GM19328 (cell line): ENCODE results near the gene KRTAP4-3.
"Not testable (repeated sequence)": the region's sequence is repeated elsewhere in the genome, so short reads cannot be mapped to it uniquely, and the experiment has no call there.

Experiments used
- ATAC-seq: cut with Tn5 transposase; IDR thresholded peaks from one replicate; pipeline ENCODE4 v1.9.1; 2021; ENCODE audit warnings: mild to moderate bottlenecking, moderate library complexity; ENCODE audit not compliant: unreplicated experiment

KRTAP4-3 gene

DNA sequence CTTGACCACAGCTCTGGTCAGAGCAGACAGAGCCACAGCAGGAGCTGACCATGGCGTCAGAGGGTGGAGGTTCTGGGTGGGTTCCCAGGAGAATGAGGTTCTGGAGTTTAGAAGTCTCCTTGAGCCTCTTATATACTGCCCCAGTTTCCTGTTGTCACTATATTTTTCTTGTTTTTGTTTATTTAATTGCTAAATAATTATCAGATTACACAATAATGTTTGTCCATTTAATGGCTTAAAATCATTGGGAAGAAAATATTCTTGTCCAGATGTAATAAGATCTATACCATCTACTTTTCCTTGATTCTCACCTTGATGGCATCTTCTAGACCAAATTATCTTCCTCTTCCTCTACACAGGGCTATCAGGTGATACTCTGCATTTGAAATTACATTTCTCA, at the start of gene KRTAP4-3:
Gene KRTAP4-3, minus strand, starts transcription at position 101 of the 400 bp plus-strand sequence. Its CDS starts 49 bp downstream, at position 52.
- no peak for ATAC-seq

DNA sequence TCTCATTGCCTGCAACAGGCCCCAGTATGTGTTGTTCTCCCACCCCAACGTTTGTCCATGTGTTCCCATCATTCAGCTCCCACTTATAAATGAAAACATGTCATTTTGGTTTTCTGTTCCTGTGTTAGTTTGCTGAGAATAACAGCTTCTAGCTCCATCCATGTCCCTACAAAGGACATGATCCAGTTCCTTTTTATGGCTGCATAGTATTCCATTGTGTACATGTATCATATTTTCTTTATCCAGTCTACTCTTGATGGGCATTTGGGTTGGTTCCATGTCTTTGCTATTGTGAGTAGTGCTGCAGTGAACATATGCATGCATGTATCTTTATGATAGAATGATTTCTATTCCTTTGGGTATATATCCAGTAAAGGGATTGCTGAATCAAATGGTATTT, 47.7 kb upstream of the KRTAP4-3 start:
- no peak for ATAC-seq

DNA sequence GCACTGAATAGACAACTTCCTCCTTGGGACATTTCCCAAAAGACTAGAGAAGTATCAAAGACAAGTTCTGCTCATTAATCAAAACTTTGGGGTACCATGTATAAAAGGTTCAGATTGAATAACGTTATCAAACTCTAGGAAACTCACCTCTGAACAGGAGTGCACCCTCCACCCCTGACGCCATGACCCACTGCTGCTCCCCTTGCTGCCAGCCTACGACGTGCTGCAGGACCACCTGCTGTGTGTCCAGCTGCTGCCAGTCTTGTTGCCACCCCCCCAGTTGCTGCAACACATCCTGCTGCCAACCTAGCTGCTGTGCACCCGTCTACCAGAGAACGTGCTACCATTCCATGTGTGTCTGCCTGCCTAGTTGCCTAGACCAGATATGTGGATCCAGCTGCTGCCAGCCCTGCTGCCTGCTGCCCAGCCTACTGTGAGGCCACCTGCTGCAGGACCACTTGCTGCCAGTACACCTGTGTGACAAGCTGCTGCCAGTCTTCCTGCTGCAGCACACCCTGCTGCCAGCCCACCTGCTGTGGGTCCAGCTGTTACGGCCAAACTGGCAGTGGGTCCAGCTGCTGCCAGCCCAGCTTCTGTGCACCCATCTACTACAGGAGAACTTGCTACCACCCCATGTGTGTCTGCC, 44.6 kb upstream of the KRTAP4-3 start:
- ATAC-seq = no peak

DNA sequence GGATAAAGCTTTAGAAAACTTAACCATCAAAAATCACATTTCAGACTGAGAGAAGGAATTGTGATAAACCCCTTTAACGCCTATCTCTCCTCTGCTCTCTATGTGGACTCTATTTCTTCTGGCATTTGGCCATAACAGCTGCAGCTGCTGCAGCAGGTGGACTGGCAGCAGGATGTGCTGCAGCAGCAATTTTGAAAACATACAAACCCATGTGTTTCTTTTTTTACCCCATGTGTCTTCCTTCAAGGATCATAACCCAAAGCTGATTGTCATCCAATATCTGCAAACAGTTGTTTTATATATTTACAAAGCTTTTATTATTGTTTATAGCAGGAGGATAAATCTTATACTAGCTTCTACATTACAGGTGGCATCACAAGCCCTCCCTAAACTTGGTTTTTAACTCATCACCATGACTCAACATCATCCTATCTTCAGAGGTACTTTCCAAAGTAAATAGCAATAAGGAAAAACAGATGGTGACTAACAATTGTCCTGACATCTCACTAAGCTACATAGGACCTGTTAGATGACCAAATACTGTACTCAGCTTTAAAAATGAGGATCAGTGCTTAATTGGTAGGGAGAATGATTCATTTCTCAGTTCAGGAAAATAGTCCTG, 43.9 kb upstream of the KRTAP4-3 start:
- no peak for ATAC-seq

DNA sequence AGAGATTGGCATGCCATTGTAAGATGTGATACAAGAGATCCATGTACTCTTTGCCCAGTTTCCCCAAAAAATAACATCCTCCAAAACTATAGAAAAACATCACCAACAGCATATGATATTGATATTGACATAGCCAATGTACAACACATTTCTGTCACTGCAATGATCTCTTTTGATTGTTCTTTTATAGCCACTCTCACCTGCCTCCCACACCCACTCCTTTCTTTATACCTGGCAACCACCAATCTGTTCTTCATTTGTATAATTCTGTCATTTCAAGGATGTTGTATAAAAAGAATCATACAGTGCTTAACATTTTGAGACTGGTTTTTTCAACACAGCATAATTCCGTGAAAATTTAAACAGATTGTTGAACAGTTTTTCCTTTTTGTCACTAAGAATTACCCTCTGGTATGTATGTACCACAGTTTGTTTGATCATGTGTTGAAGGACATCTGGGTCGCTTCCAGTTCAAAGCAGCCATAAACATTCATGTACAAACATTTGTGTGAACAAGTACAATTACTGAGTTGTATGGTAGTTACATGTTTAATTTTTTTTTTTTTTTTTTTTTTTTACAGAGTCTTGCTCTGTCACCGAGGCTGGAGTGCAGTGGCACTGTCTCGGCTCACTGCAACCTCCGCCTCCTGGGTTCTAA, 31.5 kb upstream of the KRTAP4-3 start:
- no peak for ATAC-seq

DNA sequence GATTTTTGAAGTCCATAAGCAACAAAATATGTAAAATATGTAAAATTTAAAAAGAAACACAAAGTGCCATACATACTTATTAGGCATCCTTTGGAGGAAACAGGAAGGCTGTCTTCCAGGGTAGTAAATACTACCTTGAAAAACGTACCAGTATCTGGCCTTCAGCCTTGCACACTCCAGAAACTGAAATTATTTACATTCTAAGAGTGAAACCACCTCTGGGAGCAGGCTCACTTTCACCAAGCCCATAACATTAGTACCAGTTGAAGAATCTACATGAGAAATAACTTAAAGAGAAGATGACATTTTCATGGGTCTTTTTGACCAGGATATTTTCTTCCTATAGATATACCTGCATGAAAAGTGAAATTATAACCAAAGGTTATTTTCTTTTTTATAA, 28.0 kb upstream of the KRTAP4-3 start:
- no peak for ATAC-seq

DNA sequence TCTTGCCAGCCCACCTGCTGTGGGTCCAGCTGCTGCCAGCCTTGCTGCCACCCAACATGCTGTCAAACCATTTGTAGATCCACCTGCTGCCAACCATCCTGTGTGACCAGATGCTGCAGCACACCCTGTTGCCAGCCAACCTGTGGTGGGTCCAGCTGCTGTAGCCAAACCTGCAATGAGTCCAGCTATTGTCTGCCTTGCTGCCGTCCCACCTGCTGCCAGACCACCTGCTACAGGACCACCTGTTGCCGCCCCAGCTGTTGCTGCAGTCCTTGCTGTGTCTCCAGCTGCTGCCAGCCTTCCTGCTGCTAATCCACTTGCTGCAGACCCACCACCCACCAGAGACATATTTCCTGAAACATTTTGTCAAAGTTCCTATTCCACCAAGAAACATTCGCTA, 22.3 kb upstream of the KRTAP4-3 start:
- no peak for ATAC-seq

DNA sequence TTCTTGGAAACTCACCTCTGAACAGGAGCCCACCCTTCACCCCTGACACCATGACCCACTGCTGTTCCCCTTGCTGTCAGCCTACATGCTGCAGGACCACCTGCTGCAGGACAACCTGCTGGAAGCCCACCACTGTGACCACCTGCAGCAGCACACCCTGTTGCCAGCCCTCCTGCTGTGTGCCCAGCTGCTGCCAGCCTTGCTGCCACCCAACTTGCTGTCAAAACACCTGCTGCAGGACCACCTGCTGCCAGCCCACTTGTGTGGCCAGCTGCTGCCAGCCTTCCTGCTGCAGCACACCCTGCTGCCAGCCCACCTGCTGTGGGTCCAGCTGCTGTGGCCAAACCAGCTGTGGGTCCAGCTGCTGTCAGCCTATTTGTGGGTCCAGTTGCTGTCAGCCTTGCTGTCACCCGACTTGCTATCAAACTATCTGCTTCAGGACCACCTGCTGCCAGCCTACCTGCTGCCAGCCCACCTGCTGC, 21.9 kb upstream of the KRTAP4-3 start, which contains the start of gene KRTAP9-1:
Gene KRTAP9-1, plus strand, starts transcription at position 51 of the 482 bp plus-strand sequence. Its CDS starts 0 bp downstream, at position 51.
- not testable (repeated sequence) for ATAC-seq

DNA sequence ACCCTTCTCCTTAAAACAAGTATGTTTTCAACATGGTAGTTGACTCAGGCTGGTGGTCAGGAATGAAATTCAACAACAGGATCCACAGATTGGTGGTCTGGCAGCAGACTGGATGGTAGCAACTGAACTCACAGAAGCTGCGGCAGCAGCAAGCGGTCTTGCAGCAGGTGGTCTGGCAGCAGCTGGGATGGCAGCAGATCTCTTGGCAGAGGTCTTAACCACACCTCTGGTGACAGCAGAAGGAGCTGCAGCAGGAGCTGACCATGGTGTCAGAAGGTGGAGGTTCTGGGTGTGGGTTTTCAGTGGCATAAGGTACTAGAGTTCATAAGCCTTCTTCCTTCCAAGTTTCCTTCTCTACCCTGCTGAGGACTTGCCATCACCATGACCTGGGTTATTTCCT, 18.9 kb upstream of the KRTAP4-3 start:
- ATAC-seq = no peak

DNA sequence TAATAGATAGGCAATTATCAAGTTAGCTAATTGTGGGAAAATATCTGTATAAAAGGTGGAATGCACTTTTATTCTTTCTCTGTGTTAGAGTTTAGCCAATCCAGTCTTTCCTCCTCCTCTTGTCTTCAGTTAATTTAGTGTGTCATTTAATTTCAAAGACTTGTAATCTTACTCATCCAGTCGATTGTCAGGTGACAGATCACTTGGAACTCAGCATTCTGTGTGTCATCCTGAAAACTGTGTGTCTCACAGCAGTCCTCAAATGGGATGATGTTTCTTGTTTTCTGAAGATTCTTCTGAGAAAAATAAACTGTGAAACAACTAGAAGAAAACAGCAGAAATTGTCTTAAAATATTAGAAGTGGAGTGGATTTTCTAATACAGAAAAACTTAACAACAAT, 17.0 kb upstream of the KRTAP4-3 start:
- no peak for ATAC-seq

DNA sequence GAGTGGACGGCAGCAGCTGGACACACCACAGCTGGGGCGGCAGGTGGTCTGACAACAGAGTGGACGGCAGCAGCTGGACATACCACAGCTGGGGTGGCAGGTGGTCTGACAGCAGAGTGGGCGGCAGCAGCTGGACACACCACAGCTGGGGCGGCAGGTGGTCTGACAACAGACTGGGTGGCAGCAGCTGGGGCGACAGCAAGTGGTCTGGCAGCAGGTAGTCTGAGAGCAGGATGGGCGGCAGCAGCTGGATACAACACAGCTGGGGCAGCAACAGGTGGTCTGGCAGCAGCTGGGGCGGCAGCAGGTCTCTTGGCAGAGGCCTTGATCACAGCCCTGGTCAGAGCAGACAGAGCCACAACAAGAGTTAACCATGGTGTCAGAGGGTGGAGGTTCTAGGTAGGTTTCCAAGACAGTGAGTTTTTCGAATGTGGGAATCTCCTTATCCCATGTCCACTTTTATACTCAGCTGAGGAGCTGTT, 16.5 kb upstream of the KRTAP4-3 start, which contains the start of gene KRTAP4-1:
Gene KRTAP4-1, minus strand, starts transcription at position 432 of the 482 bp plus-strand sequence. Its CDS starts 57 bp downstream, at position 375.
- ATAC-seq = no peak

DNA sequence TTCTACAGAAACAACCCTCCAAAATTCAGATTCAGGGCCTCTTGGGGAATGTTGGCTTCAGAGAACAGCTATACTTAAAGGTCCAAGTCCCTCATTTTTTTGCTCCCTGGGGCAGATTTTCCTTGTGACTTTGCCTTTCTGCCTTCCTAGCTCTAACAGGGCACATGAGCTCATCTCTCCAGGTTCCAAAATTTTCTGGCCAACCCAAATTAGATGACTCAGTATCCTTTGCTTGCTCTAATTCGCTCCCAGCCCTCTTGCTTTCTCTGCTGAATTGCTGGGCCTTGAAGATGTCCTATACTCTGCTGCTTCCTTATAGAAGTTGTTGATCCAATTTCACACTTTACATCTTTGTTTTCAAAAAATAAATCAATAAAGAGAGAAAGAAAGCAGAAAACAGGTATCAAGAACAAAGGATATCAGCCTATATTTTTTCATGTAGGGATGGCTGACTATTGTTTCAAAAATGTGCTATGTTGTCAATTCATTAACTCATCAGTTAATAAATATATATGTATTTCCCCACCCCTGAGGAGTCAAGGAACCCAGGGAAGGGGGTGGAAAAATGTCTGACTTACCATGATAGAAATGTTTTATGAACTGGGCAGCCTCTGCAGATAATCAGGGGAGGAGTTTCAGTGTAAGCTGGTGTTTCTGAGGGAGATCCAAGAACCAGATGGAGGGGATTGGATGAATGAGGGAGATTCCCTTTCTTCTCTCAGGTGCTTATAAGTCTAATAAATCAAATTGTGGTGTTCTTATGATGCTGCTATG, 11.0 kb upstream of the KRTAP4-3 start:
- no peak for ATAC-seq

DNA sequence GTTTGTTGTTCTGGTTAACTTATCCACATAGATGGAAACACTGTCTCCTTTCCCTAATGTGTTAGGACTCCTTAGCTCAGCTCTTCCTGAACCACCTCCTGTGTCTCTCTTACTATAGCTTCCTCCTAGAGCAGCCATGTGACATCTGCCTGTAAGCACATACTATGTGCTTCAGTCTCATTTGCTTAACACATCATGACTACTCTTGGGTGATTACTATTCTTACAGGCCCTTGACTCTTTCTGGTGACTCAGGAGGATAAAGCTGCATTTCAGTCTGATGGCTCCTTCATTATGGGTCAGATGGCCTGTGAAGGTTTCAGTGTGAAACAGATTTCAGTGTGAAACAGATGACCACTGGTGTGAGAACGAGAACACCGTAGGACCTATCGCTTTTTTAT, 10.3 kb upstream of the KRTAP4-3 start:
- no peak for ATAC-seq

DNA sequence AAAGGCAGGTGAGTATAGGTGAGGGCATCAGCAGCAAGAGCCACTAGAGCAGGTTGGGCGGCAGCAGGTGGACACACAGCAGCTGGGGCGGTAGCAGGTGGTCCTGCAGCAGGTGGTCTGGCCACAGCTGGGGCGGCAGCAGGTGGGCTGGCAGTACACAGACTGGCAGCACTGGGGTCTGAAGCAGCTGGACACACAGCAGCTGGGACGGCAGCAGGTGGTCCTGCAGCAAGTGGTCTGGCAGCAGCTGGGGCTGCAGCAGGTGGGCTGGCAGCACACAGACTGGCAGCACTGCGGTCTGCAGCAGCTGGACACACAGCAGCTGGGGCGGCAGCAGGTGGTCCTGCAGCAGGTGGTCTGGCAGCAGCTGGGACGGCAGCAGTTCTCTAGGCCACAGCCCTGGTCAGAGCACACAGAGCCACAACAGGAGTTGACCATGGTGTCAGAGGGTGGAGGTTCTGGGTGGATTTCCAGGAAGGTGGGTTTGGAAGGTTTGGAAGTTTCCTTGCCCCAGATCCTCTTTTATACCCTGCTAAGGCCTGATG, 9.8 kb upstream of the KRTAP4-3 start, which contains the start of gene KRTAP4-2:
Gene KRTAP4-2, minus strand, starts transcription at position 495 of the 545 bp plus-strand sequence. Its CDS starts 57 bp downstream, at position 438.
- ATAC-seq = no peak

DNA sequence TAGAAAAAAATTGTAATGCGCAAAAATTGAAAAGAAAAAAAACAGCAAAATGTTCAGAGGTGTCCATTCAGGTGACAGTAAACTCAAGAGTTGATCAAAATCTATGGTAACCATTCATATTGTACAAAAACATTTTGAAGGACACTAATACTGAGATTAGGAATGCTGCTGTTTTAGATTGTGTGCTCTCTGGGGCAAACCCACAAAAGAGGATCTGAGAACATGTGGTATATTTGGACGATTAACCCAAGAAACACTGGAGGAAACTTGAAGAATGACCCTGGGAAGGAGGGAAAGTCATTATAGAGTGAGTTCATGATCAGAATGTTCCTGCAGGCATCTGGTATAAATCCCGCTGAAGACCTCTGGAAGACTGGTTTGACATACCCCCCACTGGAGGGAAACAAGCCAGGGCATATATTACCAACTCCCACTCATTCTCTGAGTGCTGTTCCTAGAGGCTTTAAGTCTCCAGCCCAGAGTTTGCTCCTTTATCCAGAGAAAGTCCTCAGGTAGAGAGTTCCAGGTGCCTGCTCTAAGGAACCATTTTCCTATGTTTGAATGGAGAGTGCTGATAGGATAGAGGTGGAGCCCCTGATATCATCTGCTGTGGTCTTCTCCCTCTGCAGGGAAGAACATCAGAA, 8.8 kb upstream of the KRTAP4-3 start:
- ATAC-seq = no peak

DNA sequence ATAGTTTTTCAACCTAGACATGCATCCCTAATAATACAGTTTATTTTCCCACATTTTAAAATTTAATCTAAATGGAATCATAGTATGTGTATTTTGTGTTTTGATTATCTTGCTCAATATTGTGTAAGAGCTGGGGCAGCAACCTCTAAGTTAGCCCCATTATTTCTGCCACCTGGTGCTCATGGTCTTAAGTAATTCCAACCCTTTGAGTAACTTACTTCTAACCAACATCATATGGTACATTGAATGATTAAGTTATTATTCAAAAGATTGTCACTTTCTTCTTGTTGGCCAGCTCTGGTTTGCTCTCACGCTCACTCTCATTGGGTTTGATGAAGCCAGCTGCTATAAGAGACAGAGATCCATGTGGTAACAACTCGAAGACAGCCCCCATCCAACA, 3.9 kb upstream of the KRTAP4-3 start:
- no peak for ATAC-seq

DNA sequence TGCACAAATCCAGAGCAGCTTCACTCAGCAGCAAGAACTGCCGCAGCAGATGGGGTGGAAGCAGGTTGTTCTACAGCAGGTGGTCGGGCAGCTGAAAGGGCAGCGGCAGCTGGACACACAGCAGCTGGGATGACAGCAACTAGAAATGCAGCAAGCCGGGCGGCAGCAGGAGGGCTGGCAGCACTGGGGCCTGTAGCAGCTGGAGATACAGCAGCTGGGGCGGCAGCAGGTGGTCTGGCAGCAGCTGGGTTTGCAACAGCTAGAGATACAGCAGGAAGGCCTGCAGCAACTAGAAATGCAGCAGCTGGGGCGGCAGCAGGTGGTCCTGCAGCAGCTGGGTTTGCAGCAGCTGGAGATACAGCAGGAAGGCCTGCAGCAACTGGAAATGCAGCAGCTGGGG, 460 bp downstream of the KRTAP4-3 start:
- no peak for ATAC-seq

DNA sequence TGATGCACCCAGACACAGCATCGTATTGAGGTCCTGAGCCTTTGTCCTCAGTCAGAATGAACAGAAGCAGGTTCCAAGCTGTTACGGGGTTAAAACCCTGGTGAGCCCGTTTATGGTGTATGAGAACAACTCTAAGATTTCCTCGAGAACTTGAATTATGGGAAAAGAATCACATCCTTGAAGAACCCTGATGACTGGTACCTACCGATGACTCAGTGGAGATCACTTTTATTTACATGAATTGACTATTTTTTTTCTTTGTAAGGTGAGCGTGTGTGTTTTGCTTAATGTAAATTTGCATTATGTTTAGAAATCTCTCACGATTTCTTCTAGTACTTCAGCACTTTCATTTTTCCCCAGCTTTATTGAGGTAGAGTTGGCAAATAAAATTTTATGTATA, 4.2 kb downstream of the KRTAP4-3 start:
- no peak for ATAC-seq

DNA sequence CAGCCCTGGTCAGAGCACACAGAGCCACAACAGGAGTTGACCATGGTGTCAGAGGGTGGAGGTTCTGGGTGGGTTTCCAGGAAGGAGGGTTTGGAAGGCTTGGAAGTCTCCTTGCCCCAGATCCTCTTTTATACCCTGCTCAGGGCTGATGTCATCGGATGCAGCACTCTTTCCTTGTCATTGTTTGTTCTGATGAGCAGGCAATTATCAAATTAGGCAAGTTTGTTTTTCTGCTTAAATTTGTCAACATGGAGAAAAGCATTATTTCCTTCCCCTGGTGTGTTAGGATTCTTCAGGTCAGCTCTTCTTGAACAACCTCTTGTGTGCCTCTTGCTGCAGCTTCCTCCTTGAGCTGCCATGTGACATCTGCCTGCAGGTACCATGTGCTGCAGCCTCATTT, 7.4 kb downstream of the KRTAP4-3 start, which contains the start of gene KRTAP4-4:
Gene KRTAP4-4, minus strand, starts transcription at position 101 of the 400 bp plus-strand sequence. Its CDS starts 57 bp downstream, at position 44.
- no peak for ATAC-seq

DNA sequence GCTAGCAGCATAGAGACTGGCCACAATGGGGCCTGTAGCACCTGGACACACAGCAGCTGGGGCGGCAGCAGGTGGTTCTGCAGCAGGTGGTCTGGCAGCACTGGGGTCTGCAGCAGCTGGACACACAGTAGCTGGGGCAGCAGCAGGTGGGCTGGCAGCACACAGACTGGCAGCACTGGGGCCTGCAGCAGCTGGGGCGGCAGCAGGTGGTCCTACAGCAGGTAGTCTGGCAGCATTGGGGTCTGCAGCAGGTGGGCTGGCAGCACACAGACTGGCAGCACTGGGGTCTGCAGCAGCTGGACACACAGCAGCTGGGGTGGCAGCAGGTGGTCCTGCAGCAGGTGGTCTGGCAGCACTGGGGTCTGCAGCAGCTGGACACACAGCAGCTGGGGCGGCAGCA, 7.8 kb downstream of the KRTAP4-3 start:
- not testable (repeated sequence) for ATAC-seq
